Cerebellar nuclear complex (tissue), 1 donor: Measurements from ENCODE around the gene ABL1.

ENCODE experiments used
- DNase-seq, 2 experiments: peaks; one replicate each; lab custom pipeline; 2025; lab: John Stamatoyannopoulos, UW

The ABL1 gene

DNA sequence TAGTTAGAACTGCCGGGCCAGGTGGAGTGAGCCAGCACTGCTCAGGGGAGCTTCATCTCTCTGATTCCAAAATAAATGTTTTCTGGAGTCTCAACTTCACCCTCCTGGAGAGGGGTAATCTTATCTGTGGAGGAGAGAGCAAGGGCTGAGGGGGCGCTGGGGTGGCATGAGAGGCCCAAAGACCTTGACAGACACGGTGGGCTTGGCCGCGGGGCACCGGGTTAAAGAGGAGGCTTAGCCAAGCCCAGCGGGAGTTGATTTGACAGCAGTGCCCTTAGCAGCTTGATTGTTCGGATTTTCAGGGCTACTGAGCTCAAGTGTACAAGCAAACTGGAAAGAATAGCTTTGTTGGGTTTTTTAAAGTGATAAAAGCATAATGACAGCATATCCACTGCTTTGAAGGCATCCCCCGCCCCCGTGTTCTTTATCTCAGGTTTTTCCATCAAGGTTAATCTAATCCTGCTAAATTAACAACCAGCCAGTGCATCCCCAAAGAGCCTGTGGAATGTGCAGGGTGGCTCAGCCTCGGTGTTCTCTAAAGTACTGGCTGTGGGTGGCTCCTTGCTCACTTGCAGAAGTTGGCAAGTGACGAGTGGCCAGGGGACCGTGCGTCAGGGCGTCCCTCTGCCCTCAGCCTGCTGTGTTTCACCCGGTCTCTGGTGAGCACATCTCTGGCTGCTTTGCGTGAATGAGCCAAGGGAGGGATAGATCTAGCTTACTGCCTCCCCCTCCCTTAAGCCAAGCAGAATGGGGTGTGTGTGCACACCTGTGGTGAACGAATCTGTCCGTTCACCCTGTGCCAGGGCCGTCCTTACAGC lies 56.0 kb downstream of the ABL1 start:
- DNase-seq, result no peak

DNA sequence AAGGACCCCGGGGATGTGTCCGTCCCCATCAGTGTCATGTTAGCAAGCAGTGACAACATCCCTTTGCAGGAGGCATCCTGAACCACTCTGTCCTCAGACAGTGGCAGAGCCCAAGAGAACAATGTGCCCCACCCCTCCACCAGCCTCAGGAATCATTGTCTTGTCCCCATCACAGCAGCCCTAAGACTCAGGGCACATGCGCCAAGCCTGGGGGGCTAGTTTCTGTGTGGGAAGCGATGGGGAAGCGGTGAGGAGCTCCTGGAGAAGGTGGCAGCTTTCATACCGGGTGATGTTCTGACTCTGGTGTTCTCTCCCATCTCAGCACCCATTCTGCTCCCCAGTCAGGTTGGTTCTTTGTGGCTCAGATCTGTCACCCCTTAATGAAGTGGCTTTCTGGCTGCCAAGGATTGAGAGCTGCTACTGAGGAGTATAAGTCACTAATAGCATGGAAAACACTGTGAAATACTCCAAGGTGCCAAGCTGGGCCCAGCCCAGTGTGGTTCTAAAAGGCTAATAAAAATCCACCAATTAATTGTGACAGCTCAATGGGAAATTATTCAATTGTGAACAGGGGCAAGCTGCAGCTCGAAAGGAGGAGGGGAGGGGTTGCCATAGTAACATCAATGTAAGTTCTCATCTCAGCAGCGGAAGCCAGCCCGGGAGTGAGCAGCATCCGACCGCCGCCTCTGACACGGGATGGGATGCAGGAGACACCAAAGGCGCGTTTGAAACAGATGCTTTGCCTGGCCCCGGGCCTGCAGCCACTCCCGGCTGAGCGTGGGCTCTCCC lies 56.8 kb downstream of the ABL1 start:
- no peak for DNase-seq

DNA sequence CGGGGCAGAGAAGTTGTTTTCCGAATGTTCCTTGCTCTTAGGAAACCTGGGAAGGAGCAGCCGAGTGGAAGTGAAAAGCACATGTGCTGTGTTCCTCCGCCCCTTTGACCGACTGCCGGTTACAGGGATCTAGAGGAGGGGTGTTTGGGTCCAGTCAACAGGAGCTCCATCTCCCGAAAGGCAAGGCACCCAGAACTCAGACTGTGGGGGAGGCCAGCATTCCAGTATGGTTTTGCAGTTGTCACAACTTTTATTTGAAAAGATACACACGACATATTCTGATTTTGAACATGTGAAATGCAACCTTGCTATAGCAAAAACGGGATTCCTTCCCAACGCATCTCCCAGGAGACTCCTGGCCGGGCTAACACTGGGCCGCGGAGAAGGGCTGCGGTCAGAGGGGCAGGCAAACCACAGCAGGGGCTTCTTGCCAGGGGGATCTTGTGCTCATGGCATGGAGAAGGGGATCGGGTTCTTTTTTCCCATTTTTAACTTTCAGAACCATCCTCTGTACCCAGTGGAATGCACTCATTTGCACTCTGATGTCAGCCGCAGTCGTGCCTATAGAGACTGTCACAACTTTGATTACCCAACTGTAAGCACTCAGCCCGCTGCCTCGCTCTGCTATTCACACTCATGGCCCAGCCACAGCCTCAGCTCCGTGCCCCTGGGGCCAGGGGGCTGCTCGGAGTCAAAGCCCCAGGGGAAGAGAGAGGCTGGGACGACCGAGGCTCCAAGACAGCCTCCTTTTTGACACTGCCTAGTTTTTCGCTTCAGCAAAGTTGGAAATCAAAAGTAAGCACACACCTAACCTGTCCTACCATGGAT lies 57.6 kb downstream of the ABL1 start:
- DNase-seq, result no peak

DNA sequence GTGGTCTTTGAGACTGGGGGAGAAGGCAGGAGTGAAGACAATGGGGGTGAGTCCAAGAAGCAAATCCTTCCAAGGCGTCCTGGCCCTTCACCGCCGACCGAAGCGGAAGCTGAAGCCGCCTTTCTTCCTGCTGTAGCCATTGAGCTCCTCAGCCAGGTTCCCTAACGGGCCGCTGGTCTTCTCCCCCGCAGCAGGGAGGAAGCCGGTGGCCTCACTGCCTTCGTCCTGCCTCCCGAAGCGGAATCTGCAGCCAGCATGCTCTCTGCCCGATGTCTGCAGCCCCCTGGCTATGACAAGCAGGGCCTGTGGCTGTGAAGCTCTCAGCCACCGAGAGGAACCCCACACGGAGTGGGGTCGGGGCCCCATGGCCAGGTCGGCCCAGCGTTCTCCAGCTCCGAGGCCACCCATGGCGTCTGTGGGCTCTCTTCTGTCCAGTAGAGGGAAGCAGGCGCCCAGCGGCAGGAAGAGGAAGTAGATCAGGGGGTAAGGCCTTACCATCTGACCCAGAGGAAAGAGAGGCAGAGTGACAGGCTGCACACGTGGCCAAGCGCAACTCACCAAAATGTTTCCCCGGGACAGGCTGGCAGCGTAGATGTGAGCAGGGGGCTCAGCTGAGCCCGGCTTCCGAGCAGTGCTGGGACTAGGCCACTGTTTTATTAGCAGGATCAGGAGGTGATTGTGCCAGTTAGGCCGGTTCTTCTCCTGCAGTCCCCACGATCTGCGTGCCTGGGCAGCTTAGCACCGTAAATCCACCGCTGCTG lies 58.5 kb downstream of the ABL1 start:
- DNase-seq, result no peak

DNA sequence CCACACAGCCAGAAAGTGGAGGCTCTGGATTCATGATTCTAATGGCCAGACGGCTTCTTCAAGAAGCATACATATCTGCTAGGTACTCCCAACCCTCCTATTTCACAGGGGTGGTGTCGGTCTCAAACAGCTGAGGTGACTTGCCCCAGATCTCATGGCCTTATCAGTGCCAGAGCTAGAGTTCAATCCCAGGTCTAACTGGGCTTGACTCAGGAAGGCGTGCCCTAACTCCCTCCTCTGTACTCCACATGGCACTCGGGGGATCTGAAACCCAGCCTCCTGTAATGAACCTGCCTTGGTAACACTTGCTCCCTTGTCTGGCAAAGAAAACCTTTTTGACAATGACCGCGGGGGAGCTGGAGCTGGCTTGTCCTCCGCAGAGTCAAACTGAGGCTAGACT lies 59.5 kb downstream of the ABL1 start:
- no peak for DNase-seq

DNA sequence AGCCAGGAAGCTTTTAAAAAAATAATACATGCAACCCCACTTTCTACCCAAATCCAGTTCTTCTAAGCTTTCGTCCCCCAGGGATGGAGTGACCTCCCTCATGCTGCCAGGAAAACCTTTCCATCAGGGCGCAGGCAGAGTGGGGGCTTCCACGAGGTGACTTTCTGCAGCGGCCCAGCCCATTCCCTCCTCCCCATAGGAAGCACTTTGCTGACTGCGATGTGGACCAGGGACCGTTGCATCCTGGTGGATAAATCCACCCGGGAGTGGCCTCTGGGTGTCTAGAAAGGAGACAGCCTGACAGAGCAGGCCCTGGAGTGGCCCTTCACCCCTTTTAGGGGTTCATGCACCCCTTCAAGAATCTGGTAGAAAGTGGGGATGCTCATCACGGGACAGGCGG lies 60.0 kb downstream of the ABL1 start:
- DNase-seq, result no peak

DNA sequence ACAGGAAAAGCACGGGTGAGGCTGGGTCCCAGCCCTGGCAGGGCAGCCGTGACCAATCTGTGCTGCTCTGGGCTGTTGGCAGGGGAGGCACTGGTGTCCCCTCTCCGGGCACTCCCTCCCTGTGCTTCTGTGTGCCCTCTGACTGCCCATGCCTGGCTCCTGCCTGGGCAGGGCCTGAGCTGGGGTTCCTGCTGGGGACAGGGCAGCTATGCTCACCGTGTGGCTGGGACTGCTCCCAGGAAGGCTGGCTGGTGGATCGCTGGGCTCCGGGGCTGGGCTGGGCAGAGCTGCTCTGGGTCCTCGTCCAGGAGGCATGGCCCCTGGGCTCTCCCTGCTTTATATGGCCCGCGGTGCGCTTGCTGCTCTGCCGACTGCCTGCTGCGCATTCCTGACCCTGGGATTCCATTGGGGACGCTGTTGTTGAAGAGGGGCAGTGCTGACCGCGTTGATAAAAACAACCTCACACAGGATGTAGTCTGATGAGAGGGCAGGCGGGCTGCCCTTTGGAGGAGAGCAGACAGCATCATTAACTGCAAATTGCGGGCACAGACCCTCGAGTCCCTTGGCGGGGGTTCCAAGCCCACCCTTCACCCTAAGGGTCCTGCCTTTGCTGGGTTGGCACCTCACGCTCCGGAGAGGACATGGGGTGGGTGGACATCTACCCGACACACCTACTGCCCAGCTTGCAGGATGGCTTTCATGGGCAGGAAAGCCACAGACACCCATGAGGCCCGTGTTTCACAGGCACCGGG lies 60.6 kb downstream of the ABL1 start:
- no peak for DNase-seq

DNA sequence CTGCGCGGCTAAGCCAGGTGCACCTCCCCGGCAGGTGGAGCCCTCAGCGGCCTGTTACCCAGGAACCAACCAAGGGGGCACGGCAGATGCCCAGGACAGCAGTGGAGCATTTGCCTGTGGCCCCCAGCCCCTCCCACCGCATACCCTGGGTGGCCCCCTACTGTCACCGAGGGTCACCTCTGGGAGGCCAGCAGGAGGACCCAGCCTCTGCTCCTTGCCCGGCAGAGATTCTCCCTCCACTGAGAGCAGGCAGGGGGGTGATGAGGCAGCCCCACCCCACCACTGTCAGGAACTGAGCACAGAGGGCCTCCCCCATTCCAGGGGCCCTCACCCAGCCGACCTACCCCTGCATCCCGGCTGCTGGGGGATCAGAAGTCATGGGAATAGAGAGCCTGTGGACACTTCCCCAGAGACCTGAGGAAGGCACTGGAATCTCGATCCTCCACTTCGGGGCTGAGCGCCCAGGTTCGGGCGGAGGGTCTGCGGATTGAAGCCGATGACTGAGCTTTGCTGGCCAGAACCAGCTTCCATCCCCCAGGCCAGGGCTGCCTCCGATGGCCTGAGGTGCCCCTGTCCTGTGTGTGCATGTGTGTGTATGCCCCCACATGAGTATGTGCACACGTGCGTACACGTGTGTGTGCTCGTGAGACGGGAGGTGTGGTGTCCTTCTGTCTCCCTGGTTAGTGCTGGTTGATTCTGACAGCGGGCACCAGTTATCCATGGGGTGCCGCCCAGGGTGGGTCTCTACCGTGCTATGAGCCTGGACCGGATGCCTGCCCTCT lies 61.4 kb downstream of the ABL1 start, which contains the start of gene QRFP:
TSS of gene QRFP (minus strand) at position 580 of the 782 bp plus-strand sequence. CDS start 2,974 bp downstream, outside the sequence.
- DNase-seq, result no peak

DNA sequence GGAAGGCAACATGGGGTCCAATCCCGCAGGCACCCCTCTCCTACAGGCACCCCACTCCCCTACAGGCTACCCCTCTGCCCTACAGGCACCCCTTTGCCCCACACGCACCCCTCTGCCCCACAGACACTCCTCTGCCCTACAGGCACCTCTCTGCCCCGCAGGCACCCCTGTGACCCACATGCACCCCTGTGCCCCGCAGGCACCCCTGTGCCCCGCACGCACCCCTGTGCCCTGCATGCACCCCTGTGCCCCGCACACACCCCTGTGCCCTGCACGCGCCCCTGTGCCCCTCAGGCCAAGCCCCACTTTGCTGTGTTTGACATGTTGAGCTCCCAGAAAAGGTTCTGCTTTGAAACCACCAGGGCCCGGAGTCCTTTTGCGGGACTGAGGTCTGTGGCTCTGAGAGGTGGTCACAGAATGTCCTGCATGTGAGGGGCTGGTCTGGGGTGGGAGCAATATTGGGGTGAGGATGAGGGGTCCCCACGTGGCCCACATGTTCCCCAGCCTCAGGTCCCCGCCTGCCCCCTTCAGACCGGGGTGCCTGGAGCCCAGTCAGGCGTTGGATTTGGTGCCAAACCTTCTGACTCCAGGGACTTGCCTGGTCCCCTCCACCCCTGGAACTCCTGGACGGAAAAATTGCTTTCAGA lies 62.2 kb downstream of the ABL1 start:
- DNase-seq, result no peak

DNA sequence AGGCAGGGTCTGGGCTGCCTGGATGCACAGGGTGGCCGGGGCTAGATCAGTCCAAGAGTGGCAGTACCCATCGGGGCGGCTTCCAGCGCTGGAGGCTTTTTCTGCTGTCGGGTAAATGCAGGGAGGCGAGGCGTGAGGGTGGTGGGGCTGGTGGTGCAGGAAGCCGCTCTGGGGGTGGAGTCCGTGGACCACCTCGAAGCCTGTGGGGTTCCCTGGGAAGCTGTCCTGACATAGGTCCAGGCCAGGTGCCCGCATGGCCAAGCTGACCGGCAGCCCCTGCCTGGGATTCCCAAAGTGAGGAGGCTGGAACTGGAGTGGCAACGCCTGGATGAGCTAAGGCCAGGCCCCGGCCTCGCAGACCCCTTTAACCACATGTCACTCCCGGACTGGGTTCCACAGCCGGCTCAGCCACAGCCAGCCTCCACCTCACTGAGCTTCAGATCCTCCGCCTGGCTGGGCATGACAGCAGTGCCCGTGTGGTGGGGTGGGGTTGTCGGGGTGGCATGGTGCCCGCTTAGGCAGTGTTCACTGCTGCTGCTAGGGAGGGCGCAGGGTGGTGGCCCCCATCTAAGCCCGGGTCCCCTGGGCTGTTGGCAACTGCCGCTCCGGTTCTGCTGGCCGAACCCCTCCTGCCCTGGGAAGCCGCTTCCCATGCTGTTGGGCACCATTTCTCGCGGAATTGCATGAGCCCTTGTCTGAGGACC lies 62.9 kb downstream of the ABL1 start:
- no peak for DNase-seq

DNA sequence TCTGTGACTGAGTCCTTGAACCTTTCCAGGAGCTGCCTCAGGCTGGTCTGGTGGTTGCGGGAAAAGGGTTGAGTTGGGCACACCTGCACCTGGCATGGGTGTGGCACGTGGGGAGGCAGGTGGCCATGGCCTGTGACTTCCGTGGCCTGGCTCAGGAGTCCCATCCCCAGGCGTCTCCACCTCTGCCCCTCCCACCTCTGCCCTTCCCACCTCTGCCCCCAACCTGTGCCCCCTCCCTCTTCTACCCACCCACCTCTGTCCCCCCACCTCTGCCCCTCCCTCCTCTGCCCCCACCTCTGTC lies 63.4 kb downstream of the ABL1 start:
- no peak for DNase-seq

DNA sequence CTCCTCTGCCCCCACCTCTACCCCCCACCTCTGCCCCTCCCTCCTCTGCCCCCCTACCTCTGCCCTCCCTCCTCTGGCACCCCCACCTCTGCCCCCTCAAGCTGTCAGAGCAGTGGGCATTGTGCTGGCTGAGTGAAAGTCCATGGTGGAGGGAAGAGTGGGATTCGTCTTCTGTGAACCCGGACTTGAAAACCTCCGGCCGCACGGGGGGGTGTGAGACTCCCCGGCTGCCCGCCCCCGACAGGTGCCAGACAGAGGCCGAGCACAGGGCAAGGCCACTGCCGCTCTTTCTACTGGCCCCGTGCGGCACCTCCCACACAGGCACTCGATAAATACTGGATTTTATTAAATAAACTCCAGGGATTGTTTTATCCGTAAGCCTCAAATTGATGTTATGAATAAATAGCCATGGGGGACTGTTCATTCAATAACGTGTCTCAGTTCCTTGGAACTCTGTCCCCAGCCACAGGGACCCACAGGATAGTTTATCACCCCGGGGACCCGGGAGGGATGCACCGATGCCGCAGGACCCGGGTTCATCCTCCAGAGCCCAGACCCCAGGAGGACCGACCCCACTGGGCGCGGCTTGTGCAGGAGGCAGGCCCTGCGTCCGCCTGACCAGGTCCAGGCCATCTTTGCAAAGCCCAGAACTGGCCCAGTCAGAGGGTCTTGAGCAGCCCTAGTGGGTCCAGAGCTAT lies 64.1 kb downstream of the ABL1 start:
- no peak for DNase-seq

DNA sequence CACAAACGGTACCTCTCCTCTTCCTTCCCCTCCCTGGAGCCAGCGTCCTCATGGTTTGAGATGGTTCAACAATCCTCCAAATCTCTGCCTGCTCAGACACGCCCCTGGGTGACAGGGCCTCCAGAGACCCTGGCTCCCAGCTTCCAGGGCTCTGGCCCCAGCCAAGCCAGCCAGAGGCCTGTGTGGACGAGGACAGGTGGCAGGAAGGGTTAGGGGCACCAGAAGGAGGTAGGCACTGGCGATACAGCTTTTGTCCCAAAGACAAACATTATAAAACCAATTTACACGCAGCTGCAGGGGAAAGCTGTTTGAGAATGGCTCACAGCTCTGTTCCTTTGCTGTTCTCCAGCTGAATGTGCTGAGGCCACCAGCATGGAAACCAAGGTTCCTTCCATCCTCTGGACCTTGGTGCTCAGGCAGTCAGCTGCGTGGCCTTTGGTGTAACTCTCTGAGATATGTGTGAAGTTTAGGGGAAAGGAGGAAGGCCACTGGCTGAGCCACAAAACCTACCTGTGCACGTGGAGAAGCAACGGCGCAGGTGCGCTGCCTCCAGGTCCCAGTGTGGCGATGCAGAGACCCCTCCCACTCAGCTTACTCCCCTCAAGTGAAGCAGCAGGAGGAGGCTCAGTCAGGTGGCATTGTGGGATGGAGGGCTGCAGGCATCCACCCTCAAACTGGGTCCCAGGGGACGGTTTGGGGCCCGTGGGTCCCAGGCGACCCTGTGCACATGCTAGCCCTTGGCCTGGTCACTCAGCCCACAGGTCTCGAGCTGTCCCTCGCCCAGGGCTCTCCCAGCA lies 65.8 kb downstream of the ABL1 start:
- DNase-seq, result no peak

DNA sequence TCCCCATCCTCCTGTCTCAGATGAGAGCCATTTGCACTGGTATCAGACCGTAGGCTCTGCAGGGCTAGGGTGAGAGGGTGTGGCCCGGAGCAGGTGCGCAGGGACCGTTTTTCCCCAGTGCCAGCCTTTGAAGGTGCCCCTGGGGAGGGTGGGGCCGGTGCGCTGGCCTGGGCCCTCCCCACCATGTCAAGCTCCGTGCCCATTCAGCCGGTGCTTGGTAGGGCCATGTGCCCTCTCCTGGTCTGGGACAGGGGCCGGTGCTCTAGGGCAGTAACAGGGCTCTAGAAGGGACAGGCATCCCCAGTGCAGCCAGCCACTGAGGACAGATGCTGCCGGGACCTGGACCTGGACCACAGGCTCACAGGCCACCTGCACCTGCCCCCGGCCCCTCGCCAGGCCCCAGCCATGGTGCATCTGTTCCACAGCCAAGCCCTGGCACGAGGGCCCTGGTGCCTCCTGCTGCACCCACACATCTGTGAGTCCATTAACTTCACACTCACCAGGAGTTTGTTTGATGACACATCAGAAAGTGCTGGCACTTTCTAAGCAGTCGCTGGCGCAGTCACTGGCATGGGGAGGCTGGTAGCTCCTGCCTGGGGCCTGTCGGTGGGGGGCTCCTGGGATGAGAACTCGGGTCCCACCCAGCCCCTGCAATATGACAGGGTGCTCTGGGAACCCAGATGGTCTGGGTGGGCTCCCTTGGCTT lies 66.6 kb downstream of the ABL1 start:
- DNase-seq, result no peak

DNA sequence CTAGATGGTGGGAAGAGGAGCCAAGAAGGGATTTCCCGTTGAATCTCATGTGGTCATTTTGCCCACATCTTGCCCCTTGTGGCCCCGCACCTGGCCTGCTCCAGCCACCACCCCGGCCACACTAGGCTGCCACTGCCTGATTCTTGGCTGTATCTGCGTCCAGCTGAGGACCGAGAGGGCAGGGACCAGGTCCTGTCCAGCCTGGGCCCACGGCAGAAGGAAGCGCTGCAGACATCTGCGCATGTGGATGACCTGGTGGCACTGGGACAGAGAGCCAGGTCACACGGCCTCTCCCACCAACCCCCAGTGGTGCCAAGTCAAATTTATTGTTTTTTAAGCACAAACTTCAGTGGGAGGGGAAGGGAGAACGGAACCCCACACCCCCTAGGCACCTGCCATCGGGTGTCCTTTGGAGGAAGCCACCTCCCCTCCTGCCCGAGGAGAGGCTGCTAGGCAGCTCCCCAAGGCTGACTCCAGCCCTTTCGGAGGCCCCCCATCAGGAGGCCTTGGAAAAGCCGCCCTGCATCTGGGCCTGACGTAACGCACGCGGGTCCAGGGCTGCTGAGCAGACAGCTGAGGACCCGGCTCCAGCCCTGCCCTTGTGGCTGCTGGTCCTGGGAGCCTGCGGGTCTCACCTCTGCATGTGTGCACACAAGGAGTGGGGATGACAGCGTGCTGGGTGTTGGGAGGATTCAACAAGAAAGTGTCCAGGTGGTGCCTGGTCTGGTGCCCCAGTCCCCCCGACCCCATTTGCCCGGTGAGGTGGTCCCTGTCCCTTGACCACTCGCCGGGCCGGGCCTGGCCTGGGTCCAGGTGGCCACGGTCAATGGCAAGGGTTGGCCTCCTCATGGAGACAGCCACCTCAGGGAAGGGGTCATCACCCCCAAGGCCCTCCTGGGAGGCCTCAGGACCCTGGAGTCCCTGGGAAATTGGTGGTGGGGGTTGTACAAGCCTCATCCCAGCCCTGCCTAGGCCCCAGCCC lies 67.4 kb downstream of the ABL1 start:
- DNase-seq, result no peak
